Hematopoietic multipotent progenitor cell (in vitro differentiated cells): ENCODE measurements around the gene CPEB1. TPM values are rescaled to one million over a fixed set of nuclear protein-coding genes. Genes with fewer than 3 reads are reported as not detected.
"Not testable (repeated sequence)": the region's sequence is repeated elsewhere in the genome, so short reads cannot be mapped to it uniquely, and the experiment has no call there.

ENCODE experiments used
- DNase-seq, 3 donors: peaks; one replicate each; pipeline ENCODE4 v3.0.0-alpha.2; 2011 to 2015; ENCODE audit warnings: low read depth in 2 of 3, low spot score in 2 of 3
- total RNA-seq: library from RNA; depleted of rRNA; stranded (reverse); fragments of >200 nt; gene quantifications from one replicate; pipeline ENCODE4 v1.2.3, GENCODE V29; 2012

CPEB1 gene
- total RNA-seq, 1 donor: 0.27 TPM

- no peak for DNase-seq
These were observed 3.0 kb upstream of the CPEB1 start for GRCh38 chr15:82650046-82650670.

GRCh38 chr15:82649226-82649999 lies 2.2 kb upstream of the CPEB1 start:
- no peak for DNase-seq

GRCh38 chr15:82648257-82649103 lies 1.3 kb upstream of the CPEB1 start:
- DNase-seq: no peak

- DNase-seq: peak in 1 of 3 donors; percentile 10
These were observed 683 bp upstream of the CPEB1 start for GRCh38 chr15:82647835-82648256.

GRCh38 chr15:82646250-82647044 lies 716 bp downstream of the CPEB1 start:
- DNase-seq: peak in 1 of 3 donors; percentile 22

- DNase-seq: not testable (repeated sequence)
These were observed 2.0 kb downstream of the CPEB1 start for GRCh38 chr15:82644967-82645852.

GRCh38 chr15:82643992-82644391 lies 3.2 kb downstream of the CPEB1 start:
- DNase-seq: no peak

GRCh38 chr15:82642656-82643055 lies 4.5 kb downstream of the CPEB1 start:
- DNase-seq: no peak

- no peak for DNase-seq
These were observed 5.9 kb downstream of the CPEB1 start for GRCh38 chr15:82641129-82641798.

GRCh38 chr15:82640672-82641071 lies 6.5 kb downstream of the CPEB1 start:
- DNase-seq: peak in 1 of 3 donors; percentile 16

- DNase-seq: no peak
These were observed 11.4 kb downstream of the CPEB1 start for GRCh38 chr15:82635798-82636197.

GRCh38 chr15:82630033-82630432 lies 17.1 kb downstream of the CPEB1 start:
- no peak for DNase-seq

- DNase-seq: no peak
These were observed 22.0 kb downstream of the CPEB1 start for GRCh38 chr15:82625136-82625535.

- no peak for DNase-seq
These were observed 22.7 kb downstream of the CPEB1 start for GRCh38 chr15:82624438-82624837.

- no peak for DNase-seq
These were observed 23.2 kb downstream of the CPEB1 start for GRCh38 chr15:82624008-82624407.

GRCh38 chr15:82621970-82622369 lies 25.2 kb downstream of the CPEB1 start:
- no peak for DNase-seq

GRCh38 chr15:82613747-82614146 lies 33.4 kb downstream of the CPEB1 start:
- no peak for DNase-seq

- DNase-seq: no peak
These were observed 35.8 kb downstream of the CPEB1 start for GRCh38 chr15:82611348-82611747.

- no peak for DNase-seq
These were observed 45.0 kb downstream of the CPEB1 start for GRCh38 chr15:82602195-82602594.
